ENCODE results near the gene MCU.

- TF ChIP-seq CTCF (IDR thresholded peaks at IDR 0.05; ENCODE audit: insufficient read depth, low read depth, low read length), result no peak
- TF ChIP-seq EZH2 (IDR thresholded peaks at IDR 0.05; ENCODE audit: insufficient read depth, low read length), result no peak
Measured at GRCh38 chr10:72885953-72886352, 194.0 kb downstream of the MCU start.
